Subcutaneous adipose tissue (tissue), 4 donors: ENCODE data around the gene GLT6D1. TPM values are rescaled to one million over a fixed set of nuclear protein-coding genes. Genes with fewer than 3 reads are reported as not detected.

Experiments
- CTCF ChIP-seq: fragments of 450-650 bp; IDR thresholded peaks from one replicate; pipeline ENCODE4 v1.5.1; 2016; ENCODE audit warnings: low read depth, mild to moderate bottlenecking, control low read depth, antibody characterized with exemption, moderate library complexity
- total RNA-seq, 4 donors: library from RNA; depleted of rRNA; stranded (reverse); fragments of >200 nt; gene quantifications; one replicate each; pipeline ENCODE4 v1.1.0, GENCODE V29; 2016

The GLT6D1 gene
- total RNA-seq, 4 donors from 2014 or later: not detected

- no peak for TF ChIP-seq CTCF
Observed at GRCh38 chr9:135608294-135608998, 30.9 kb downstream of the GLT6D1 start.

GRCh38 chr9:135607401-135608293 lies 31.7 kb downstream of the GLT6D1 start:
- no peak for TF ChIP-seq CTCF

GRCh38 chr9:135606885-135607259 lies 32.5 kb downstream of the GLT6D1 start:
- TF ChIP-seq CTCF: no peak

GRCh38 chr9:135605238-135605781 lies 34.0 kb downstream of the GLT6D1 start:
- TF ChIP-seq CTCF: no peak

GRCh38 chr9:135604437-135605237 lies 34.7 kb downstream of the GLT6D1 start:
- TF ChIP-seq CTCF: no peak

GRCh38 chr9:135602789-135603481 lies 36.4 kb downstream of the GLT6D1 start:
- TF ChIP-seq CTCF: no peak
